ENCODE results near the gene PLEKHA4.
"Not testable (repeated sequence)": the region's sequence is repeated elsewhere in the genome, so short reads cannot be mapped to it uniquely, and the experiment has no call there.

The PLEKHA4 gene

GRCh38 chr19:48795055-48795684 is 73.2 kb downstream of the PLEKHA4 start:
- DNase-seq, result peak; percentile 92

DNA sequence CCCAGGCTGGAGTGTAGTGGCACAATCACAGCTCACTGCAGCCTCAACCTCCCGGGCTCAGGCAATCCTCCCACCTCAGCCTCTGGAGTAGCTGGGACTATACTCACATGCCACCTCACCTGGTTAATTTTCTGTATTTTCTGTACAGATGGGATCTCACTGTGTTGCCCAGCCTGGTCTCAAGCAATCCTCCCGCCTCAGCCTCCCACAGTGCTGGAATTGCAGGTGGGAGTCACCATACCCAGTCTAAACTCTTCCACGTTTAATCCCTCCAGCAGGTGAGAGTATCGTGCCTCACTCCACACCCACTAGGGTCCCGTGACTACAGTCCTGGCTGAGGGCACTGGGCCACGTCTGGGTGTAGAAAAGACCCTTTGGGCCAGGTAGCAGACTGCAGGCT is 74.1 kb downstream of the PLEKHA4 start:
- no peak for DNase-seq

- no peak for DNase-seq
These were observed 75.1 kb downstream of the PLEKHA4 start for GRCh38 chr19:48793271-48793670.

GRCh38 chr19:48787331-48787730 is 81.1 kb downstream of the PLEKHA4 start:
- not testable (repeated sequence) for DNase-seq
